GM18499 (cell line): ENCODE data around the gene BLVRA.
"Not testable (repeated sequence)": the region's sequence is repeated elsewhere in the genome, so short reads cannot be mapped to it uniquely, and the experiment has no call there.

Experiments
- ATAC-seq: cut with Tn5 transposase; IDR thresholded peaks from one replicate; pipeline ENCODE4 v1.9.1; 2021; ENCODE audit warnings: moderate number of reproducible peaks; ENCODE audit not compliant: insufficient read depth, unreplicated experiment

The BLVRA gene

GRCh38 chr7:43767311-43767710 lies 8.8 kb downstream of the BLVRA start:
- ATAC-seq = no peak

- no peak for ATAC-seq
Measured at GRCh38 chr7:43768201-43768886, 9.9 kb downstream of the BLVRA start.

GRCh38 chr7:43768887-43769272 lies 10.4 kb downstream of the BLVRA start:
- ATAC-seq = no peak

DNA sequence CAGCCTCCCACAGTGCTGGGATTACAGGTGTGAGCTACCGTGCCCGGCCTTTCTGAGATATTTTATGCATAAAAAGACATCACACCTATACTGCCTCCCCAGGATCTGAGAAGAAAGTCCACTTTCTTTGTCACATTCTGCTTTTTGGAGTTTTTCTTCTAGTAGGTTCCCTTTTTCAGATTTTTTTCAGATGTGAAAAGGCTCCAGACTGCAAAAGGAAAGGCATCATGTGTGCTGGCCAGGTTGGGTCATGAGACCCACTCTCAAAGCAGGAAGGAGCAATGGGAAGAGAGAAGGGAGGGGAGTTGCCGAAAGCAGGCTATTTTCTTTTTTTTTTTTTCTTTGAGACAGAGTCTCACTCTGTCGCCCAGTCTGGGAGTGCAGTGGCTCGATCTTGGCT lies 10.8 kb downstream of the BLVRA start:
- ATAC-seq = no peak

DNA sequence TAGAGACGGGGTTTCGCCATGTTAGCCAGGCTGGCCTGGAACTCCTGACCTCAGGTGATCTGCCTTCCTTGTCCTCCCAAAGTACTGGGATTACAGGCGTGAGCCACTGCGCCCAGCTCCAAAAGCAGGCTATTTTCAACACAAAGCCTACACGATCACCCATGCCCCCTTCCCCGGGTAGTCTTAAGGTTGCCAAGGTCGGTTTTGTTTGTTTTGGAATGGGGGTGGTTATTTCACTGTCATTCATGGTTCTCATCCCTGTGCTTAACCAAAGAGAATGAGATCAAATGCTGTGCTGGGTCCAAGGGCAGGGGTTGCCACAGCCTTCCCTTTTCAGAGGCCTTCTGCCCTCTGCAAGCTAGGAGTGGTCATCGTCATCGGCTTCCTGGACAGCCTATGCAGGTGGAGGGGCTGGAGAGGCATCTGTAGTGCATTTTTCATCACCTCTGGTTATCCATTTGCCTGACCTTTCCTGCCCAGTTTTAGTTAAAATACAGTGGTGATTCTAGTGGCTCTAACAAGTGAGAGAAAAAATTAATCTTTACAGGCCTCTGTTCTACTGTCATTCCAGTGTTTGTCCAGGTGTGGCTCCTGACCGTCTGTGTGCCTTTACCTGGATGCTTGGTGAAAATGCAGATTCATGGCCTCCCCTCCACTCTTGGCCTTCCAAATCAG lies 11.4 kb downstream of the BLVRA start:
- no peak for ATAC-seq

DNA sequence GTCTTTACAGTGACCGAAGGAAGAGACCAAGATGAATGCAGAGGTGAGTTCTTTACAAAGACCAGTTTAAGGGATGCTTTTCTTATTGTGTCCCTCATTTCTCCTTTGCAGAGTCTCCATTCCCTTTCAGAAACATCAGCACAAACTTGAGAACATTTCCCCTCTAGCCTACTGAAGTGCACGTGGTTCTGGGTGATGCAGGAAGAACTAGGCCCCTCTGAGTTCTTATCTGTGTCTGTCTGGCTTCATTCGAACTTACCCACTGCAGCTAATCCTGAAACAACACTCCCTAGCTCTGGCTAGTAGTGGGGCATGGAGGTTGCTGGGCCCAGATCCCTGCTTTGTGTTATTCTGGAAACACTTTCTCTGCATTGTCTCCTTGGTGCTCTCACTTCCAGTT lies 12.6 kb downstream of the BLVRA start:
- ATAC-seq = no peak

GRCh38 chr7:43771573-43771972 lies 13.1 kb downstream of the BLVRA start:
- no peak for ATAC-seq

GRCh38 chr7:43773268-43773667 lies 14.8 kb downstream of the BLVRA start:
- not testable (repeated sequence) for ATAC-seq

DNA sequence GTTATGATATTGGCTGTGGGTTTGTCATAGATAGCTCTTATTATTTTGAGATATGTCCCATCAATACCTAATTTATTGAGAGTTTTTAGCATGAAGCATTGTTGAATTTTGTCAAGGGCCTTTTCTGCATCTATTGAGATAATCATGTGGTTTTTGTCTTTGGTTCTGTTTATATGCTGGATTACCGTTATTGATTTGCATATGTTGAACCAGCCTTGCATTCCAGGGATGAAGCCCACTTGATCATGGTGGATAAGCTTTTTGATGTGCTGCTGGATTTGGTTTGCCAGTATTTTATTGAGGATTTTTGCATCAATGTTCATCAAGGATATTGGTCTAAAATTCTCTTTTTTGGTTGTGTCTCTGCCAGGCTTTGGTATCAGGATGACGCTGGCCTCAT lies 16.8 kb downstream of the BLVRA start:
- ATAC-seq = not testable (repeated sequence)

- not testable (repeated sequence) for ATAC-seq
Measured at GRCh38 chr7:43778293-43779044, 20.0 kb downstream of the BLVRA start.

GRCh38 chr7:43779045-43779812 lies 20.7 kb downstream of the BLVRA start:
- no peak for ATAC-seq

DNA sequence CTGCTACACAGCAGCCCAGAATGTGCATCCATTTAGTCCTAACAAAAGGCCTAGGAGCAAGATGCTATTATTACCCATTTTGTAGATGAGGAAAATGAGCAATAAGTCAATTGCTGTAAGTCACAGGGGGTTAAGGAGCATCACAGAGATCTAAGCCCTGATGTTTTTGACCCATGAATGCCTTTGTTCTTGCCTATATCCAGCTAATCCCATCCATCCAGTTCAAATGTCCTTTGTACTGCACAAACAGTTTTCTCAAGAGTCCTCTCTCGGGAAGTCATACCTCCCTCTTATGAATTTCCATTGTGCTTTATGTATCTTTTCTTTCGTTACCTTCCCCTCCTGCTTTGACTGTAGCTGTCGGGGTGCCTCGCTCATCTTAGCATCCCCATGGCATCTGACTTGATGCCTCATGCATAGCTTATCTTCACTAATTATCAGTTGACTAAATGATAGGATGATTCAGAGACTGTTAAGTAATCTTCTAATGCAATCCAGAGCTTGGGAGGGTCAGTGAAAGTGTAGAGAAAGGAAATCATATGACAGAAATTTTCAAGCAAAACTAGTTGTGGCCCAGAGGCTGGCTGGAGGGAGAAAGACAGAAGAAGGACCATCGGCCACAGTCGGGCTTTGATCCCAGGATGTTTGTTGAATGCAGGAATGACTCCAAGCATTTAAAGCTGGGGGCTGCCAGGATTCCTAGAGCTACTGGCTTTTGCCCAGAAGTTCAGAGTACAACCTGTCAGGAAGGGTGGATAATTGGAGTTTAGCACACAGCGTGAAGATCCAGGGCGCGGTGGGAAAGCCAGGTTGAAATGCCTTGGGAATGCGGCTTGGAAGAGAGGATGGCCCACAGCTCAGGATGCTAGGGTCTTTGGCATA lies 23.5 kb downstream of the BLVRA start:
- ATAC-seq = no peak

GRCh38 chr7:43782768-43783555 lies 24.5 kb downstream of the BLVRA start:
- ATAC-seq = no peak

- no peak for ATAC-seq
Measured at GRCh38 chr7:43784030-43784584, 25.6 kb downstream of the BLVRA start.

DNA sequence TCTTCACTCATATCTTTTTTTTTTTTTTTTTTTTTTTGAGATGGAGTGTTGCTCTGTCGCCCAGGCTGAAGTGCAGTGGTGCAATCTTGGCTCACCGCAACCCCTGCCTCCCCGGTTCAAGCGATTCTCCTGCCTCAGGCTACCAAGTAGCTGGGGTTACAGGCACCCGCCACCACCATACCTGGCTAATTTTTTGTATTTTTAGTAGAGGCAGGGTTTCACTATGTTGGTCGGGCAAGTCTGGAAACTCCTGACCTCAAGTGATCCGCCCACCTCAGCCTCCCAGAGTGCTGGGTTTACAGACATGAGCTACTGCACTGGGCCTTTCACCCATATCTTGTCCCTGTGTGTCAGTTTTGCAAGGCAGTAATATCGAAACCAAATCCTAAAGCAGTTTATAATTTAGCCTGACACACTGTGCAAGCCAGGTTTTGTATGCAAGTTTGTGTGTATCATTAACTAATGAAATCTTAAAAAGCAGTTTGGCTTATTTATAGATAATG lies 26.2 kb downstream of the BLVRA start:
- ATAC-seq = peak; percentile 91

DNA sequence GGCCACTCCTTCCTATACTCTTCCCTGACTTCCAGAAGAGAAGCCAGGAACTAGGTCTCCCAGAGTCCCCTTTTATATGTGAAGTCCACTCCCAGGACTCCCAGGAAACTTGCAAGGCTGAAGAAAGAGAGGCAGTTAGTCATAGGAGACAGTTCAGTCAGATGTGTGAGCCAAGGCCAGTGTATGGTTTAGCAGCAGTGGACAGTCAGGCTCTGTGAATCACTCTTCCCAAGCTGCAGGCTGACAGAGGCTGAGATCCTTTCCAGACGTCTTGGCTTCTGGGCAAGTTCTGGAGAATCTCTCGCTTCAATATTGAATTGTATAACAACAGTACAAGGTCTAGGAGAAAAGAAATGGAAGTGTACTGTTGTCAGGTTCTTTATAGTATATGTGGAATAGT lies 26.9 kb downstream of the BLVRA start:
- ATAC-seq = no peak

- ATAC-seq = no peak
Measured at GRCh38 chr7:43787771-43788170, 29.3 kb downstream of the BLVRA start.

DNA sequence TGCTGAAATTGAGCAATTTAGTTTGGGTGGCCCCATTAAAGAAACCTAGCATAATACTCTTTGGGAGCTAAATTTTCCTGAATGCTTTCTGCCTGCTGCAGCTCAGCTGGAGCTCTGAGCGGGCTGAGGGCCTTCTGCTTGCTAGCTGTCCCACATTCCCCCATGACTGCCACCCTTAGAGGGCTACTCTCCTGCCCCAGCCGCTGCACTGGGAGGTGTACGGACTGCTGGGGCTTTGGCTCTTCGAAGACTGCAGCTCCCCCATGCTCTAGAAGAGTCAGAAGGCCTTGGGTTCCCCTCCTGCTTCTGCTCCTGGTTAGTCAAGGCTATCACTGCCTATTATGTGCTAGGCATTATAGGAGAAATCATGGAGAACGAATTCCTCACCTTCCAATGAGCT lies 31.5 kb downstream of the BLVRA start:
- no peak for ATAC-seq
